Nephron (organoid): ENCODE measurements around the gene SOCS3.
A peak's percentile ranks its signal among the peaks of the same experiment; 100 is the strongest.

ENCODE experiments used
- H3K27ac Mint-ChIP-seq, 3 experiments: 2 replicates each; pipeline ENCODE4 v1.8.0; 2020; ENCODE audit warnings: mixed read lengths in 3 of 3, mild to moderate bottlenecking in 2 of 3, moderate library complexity in 1 of 3
- H3K27me3 Mint-ChIP-seq: 2 replicates; pipeline ENCODE4 v1.8.0; 2021; ENCODE audit warnings: low read depth, mild to moderate bottlenecking, moderate library complexity, mixed read lengths
- H3K36me3 Mint-ChIP-seq: 2 replicates; pipeline ENCODE4 v1.8.0; 2020; ENCODE audit warnings: low read depth, mixed read lengths
- H3K4me1 Mint-ChIP-seq: 2 replicates; pipeline ENCODE4 v1.8.0; 2020; ENCODE audit warnings: mixed read lengths
- H3K4me3 Mint-ChIP-seq, 3 experiments: 2 replicates each; pipeline ENCODE4 v1.8.0; 2020; ENCODE audit warnings: mild to moderate bottlenecking in 3 of 3, mixed read lengths in 3 of 3, moderate library complexity in 2 of 3
- H3K9me3 Mint-ChIP-seq: 2 replicates; pipeline ENCODE4 v1.8.0; 2020; ENCODE audit warnings: mixed read lengths
- TF ChIP-seq, protein P1 (sequence below), 3 experiments: fragments of 200-600 bp; sonication (generic); IDR thresholded peaks; one replicate each; pipeline ENCODE4 v1.5.0; 2021; ENCODE audit warnings: antibody characterized with exemption in 3 of 3; ENCODE audit not compliant: unreplicated experiment in 3 of 3

Gene SOCS3

DNA sequence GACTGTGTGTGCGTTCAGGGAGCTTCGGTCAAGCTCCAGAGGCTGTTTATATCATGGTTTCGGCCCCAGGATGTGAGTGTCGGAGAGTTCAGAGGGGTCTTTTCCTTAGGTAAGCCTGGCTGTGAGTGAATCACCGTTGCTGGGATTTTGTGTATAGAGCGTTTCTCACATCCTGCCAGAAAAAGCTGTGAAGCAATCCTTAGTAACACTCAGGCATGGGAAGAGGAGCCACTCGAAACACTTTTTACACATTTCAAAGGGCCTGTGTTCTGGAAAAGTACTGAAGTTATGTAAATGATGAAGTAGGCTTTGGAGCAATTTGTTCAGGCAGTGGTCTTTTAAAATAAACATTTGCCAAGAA, 19.2 kb upstream of the SOCS3 start:
- no peaks in the 10 kb centered on the region for H3K9me3 Mint-ChIP-seq
- peak overlapping the region; percentile 75 to 89 (median 84) for H3K27ac Mint-ChIP-seq
- no peaks in the 10 kb centered on the region for H3K27me3 Mint-ChIP-seq
- peaks cover 10% of the 10 kb centered on the region for H3K36me3 Mint-ChIP-seq
- H3K4me3 Mint-ChIP-seq = peak overlapping the region; percentile 93 to 98 (median 98)
- TF ChIP-seq, protein P1, sequence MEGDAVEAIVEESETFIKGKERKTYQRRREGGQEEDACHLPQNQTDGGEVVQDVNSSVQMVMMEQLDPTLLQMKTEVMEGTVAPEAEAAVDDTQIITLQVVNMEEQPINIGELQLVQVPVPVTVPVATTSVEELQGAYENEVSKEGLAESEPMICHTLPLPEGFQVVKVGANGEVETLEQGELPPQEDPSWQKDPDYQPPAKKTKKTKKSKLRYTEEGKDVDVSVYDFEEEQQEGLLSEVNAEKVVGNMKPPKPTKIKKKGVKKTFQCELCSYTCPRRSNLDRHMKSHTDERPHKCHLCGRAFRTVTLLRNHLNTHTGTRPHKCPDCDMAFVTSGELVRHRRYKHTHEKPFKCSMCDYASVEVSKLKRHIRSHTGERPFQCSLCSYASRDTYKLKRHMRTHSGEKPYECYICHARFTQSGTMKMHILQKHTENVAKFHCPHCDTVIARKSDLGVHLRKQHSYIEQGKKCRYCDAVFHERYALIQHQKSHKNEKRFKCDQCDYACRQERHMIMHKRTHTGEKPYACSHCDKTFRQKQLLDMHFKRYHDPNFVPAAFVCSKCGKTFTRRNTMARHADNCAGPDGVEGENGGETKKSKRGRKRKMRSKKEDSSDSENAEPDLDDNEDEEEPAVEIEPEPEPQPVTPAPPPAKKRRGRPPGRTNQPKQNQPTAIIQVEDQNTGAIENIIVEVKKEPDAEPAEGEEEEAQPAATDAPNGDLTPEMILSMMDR (IDR thresholded peaks at IDR 0.05; ENCODE audit: unreplicated experiment in 3 of 3) = no peak
- peaks cover 58% of the 10 kb centered on the region for H3K4me1 Mint-ChIP-seq

DNA sequence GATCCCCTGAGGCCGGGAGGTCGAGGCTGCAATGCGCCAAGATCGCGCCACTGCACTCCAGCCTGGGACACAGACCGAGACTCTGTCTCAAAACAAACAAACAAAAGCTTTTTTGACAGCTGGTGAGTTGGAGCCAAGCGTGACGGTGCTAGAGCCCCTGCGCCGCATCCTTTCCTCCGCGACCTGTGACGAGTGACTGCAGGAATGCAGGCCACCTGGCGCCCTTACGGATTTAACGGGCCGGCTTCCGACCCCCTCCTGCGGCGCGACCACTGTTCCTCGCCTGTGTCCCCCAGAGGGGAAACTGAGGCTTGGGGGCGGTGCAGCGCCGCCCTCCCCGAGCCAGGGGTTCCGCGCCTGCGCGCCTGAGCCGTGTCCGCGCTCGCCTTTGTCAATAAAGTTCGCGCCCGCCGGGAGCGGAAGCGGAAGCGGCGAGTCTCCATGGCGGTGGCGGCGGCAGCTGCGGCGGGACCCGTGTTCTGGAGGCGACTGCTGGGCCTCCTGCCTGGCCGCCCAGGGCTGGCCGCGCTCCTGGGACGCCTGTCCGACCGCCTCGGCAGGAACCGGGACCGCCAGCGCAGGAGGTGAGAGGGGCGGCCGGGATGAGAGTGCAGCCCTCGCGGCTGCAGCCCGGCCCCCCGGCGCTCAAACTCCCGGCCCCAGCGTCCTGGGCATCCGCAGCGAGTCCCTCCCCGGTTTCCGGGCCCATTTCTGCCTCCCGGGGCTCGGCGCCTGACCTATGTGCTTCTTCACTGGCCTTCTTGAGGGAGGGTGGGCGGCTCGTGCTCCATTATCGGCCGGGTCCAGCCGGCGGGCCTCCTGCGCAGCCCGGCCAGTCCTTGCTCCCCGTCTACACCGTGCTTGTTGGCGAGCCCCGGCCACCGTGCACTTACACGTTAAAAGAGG, 18.6 kb upstream of the SOCS3 start, which contains the start of gene PGS1:
Gene PGS1, plus strand, starts transcription at position 425 of the 906 bp plus-strand sequence. Its CDS starts 17 bp downstream, at position 442.
- Mint-ChIP-seq H3K4me3 (peak within 1 kb of the TSS; percentile 93 to 98 (median 98)), H3K27ac (peak within 1 kb of the TSS; percentile 75 to 89 (median 84)), H3K9me3 (no peaks in the 10 kb centered on the region), H3K4me1 (peaks cover 52% of the 10 kb centered on the region), H3K27me3 (no peaks in the 10 kb centered on the region), H3K36me3 (peaks cover 10% of the 10 kb centered on the region)
- TF ChIP-seq, protein P1 (IDR thresholded peaks at IDR 0.05; ENCODE audit: unreplicated experiment in 3 of 3) = no peak

DNA sequence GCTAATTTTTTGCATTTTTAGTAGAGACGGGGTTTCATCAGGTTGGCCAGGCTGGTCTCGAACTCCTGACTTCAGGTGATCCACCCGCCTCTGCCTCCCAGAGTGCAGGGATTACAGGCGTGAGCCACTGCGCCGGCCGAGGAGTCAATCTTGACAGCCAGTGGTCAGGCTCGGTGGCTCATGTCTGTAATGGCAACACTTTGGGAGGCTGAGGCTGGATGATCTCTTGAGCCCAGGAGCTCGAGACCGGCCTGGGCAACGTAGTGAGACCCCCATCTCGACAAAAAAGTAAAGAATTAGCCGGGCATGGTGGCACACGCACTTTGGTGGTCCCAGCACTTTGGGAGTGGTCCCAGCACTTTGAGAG, 18.0 kb upstream of the SOCS3 start:
- Mint-ChIP-seq H3K4me1 (peaks cover 54% of the 10 kb centered on the region), H3K9me3 (no peaks in the 10 kb centered on the region), H3K36me3 (peaks cover 10% of the 10 kb centered on the region), H3K27ac (no peak overlapping the region), H3K27me3 (no peaks in the 10 kb centered on the region), H3K4me3 (peak overlapping the region; percentile 78 to 93 (median 81))
- TF ChIP-seq, protein P1 (IDR thresholded peaks at IDR 0.05; ENCODE audit: unreplicated experiment in 3 of 3) = no peak

DNA sequence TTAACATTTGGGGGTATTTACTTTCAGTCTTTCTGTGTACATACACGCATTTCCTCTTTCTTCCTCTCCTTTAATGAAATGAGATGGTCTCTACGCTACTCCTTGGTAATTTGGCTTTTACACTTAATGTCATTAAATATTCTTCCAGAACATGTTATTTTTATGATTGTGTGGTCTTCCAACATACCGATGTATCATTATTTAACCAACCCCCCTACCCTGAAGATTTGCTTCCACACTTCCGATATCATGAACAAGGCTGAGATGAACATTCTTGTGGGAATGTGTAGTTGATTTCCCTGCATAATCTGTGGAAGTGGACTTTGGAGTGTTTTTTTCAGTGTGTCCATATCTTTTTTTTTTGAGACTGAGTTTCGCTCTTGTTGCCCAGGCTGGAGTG, 16.3 kb upstream of the SOCS3 start:
- peak overlapping the region; percentile 40 to 67 (median 59) for H3K4me3 Mint-ChIP-seq

DNA sequence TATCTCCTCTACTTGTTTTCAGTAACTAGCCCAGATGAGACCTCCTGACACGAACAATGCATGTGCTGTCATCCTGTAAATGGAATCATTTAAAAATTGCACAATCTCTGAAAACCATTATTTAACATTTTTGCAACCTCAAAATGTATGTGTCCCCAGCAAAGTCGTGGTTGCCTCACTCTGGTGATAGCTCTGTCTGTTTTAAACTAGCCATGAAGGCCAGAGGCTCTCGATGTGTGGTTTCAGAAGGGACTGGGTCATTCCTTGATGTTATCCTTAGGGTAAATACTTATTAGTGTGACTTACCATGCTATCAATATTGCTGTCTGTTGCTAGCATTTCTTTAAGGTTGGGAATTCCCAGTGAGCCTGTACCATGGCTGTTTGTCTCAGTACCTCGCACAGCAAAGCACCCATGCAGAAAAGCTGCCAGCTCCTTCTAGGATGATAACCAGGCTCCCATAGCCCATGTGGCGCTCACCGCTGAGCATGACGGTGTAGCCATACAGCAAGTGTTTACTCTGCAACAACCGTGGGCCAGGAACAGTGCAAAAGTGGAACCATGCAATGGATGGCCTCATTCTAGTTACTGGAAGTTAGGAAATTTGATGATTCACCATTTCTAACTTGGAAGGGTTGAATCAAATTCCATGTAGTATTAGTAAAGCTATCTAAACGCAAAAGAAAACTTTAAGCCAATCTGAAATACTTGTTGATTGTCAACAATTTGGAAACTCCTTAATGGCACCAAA, 15.7 kb upstream of the SOCS3 start:
- TF ChIP-seq, protein P1 (IDR thresholded peaks at IDR 0.05; ENCODE audit: unreplicated experiment in 3 of 3) = no peak
- Mint-ChIP-seq H3K4me1 (peaks cover 45% of the 10 kb centered on the region), H3K27me3 (no peaks in the 10 kb centered on the region), H3K9me3 (no peaks in the 10 kb centered on the region), H3K27ac (peak overlapping the region; percentile 65 to 89 (median 71)), H3K36me3 (peaks cover 6% of the 10 kb centered on the region), H3K4me3 (peak overlapping the region in 2 of 3 experiments; percentile 59 to 67)

More for the DNA sequence above, 16.3 kb upstream of the SOCS3 start:
- Mint-ChIP-seq H3K9me3 (no peaks in the 10 kb centered on the region), H3K4me1 (peaks cover 48% of the 10 kb centered on the region), H3K36me3 (peaks cover 6% of the 10 kb centered on the region), H3K27ac (peak overlapping the region; percentile 12 to 71 (median 17)), H3K27me3 (no peaks in the 10 kb centered on the region)
- TF ChIP-seq, protein P1 (IDR thresholded peaks at IDR 0.05; ENCODE audit: unreplicated experiment in 3 of 3) = no peak
